IMR-90 (cell line): ENCODE data around the gene ICAM1.

Source experiments
- CTCF ChIP-seq: conservative IDR thresholded peaks from 2 replicates; pipeline ENCODE4 v1.5.1; 2012; ENCODE audit warnings: mild to moderate bottlenecking, low read depth, low read length, improper control_type of control experiment
- FOS ChIP-seq: fragments of 150-350 bp; IDR thresholded peaks from 2 replicates; pipeline ENCODE4 v1.6.1; 2016; ENCODE audit warnings: low read depth, low read length
- RAD21 ChIP-seq: IDR thresholded peaks from 2 replicates; pipeline ENCODE4 v1.6.1; 2012; ENCODE audit warnings: low read length, improper control_type of control experiment
- SMC3 ChIP-seq: fragments of 150-350 bp; IDR thresholded peaks from 2 replicates; pipeline ENCODE4 v1.6.1; 2016; ENCODE audit warnings: low read depth, mild to moderate bottlenecking, antibody characterized with exemption, low read length, moderate library complexity

DNA sequence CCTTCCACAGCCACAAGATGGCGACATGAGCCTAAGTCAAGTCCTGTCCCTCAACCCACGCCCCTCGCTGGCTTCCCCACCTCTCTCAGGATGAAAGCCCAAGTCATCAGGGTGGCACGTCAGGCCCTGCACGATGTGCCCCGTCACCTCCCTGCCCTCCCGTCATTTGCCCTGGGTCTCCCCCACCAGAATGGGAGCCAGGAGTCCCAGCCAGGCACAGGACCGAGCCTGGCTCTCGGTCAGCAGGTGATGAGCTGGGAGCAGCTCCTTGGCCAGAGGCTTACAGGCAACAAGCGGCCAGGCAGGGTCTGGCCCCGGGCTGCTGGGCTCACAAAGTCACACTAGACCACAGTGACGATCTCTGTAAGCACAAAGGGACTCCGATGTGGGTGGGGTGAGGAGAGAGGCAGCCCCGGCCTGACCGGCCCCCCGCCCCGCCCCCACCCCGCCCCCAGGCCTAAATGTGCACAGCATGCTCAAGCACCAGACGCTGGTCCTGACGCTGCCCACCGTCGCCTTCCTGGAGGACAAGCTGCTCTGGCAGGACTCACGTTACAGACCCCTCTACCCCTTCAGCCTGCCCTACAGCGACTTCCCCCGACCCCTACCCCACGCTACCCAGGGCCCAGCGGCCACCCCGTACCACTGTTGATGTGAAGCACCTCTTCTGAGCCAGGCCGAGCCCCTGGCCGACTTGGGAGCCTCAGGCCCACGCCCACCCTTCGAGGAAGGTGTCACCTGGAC is 11.6 kb upstream of the ICAM1 start:
- TF ChIP-seq RAD21: peak; percentile 81
- peak; percentile 79 for TF ChIP-seq CTCF
- peak; percentile 62 for TF ChIP-seq SMC3
- TF ChIP-seq FOS: no peak
